Peyer's patch (tissue), 4 donors: ENCODE results near the gene KLK6.

ENCODE experiments used
- POLR2A ChIP-seq, 2 donors: fragments of 450-650 bp; IDR thresholded peaks; one replicate each; pipeline ENCODE4 v1.5.1; 2017; ENCODE audit warnings: antibody characterized with exemption in 2 of 2, mild to moderate bottlenecking in 2 of 2, moderate library complexity in 2 of 2
- TF ChIP-seq, protein P1 (sequence below), 6 experiments: fragments of 450-650 bp in 4 of 6; fragments of 200-600 bp in 2 of 6; sonication (generic) in 1 of 6; IDR thresholded peaks; one replicate each; pipeline ENCODE4 v1.5.1; 2017 to 2019; ENCODE audit warnings: antibody characterized with exemption in 6 of 6, mild to moderate bottlenecking in 3 of 6, moderate library complexity in 1 of 6

DNA sequence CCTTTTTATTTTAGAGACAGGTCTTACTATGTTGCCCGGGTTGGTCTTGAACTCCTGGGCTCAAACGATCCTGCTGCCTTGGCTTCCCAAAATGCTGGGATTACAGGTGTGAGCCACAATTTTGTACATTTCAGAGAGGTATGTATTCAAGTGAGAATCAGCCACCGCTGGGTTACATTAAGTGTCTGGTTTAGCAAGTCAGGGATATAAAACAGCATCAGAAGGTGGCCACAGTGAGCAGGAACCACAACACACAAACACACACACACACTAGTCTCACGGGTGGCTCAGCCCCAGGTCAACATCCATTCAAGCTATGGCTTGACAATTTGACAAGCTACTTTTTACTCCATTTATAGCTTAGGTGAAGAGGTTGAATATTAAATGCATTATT is 36.7 kb downstream of the KLK6 start:
- TF ChIP-seq, protein P1, sequence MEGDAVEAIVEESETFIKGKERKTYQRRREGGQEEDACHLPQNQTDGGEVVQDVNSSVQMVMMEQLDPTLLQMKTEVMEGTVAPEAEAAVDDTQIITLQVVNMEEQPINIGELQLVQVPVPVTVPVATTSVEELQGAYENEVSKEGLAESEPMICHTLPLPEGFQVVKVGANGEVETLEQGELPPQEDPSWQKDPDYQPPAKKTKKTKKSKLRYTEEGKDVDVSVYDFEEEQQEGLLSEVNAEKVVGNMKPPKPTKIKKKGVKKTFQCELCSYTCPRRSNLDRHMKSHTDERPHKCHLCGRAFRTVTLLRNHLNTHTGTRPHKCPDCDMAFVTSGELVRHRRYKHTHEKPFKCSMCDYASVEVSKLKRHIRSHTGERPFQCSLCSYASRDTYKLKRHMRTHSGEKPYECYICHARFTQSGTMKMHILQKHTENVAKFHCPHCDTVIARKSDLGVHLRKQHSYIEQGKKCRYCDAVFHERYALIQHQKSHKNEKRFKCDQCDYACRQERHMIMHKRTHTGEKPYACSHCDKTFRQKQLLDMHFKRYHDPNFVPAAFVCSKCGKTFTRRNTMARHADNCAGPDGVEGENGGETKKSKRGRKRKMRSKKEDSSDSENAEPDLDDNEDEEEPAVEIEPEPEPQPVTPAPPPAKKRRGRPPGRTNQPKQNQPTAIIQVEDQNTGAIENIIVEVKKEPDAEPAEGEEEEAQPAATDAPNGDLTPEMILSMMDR (IDR thresholded peaks at IDR 0.05), result no peak
- no peak for TF ChIP-seq POLR2A (IDR thresholded peaks at IDR 0.05)
